Measurements from ENCODE around the gene MXI1.

GRCh38 chr10:110300486-110300986, 93.1 kb downstream of the MXI1 start:
- TF ChIP-seq SUZ12 (IDR thresholded peaks at IDR 0.05; ENCODE audit: extremely low read depth, insufficient read depth, insufficient read length) (no peak), YY1 (IDR thresholded peaks at IDR 0.05; ENCODE audit: insufficient read depth, insufficient read length) (no peak), ZNF274 (IDR thresholded peaks at IDR 0.05; ENCODE audit: low read depth, low read length) (no peak)

All from NT2/D1 (cell line).